GM12892 (cell line): Measurements from ENCODE around the gene ZC3H10.

ENCODE experiments used
- POLR2A ChIP-seq: IDR thresholded peaks from 2 replicates; pipeline ENCODE4 v1.6.1; 2011; ENCODE audit warnings: low read depth, low read length, control low read depth
- POLR2AphosphoS5 ChIP-seq: IDR thresholded peaks from 2 replicates; pipeline ENCODE4 v1.6.1; 2011; ENCODE audit warnings: low read depth, low read length, control low read depth

DNA sequence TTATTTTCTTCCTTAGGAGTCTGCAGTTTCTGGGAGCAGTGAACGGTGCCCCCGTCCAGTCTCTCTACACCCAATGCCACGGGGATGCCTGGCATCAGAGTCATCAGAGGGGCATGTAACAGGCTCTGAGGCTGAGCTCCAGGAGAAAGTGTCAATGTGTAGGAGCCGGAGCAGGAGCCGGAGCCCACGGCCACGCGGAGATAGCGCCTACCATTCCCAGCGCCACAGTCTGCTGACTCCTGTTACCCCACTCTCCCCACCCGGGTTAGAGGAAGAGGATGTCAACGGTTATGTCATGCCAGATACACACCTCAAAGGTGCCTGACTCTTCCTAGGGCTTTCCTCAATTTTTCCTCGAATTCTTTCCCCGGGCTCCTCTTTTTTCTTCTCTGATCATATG, 17.0 kb upstream of the ZC3H10 start:
- TF ChIP-seq POLR2AphosphoS5 (no peak), POLR2A (no peak)
